C4-2B (cell line): ENCODE measurements around the gene HPD.

Experiments
- CTCF ChIP-seq: fragments of 450-650 bp; conservative IDR thresholded peaks from 2 replicates; pipeline ENCODE4 v1.5.1; 2017; ENCODE audit warnings: mild to moderate bottlenecking
- ZFX ChIP-seq: fragments of 450-650 bp; IDR thresholded peaks from 2 replicates; pipeline ENCODE4 v1.6.1; 2017

GRCh38 chr12:121796855-121797751 is 61.6 kb downstream of the HPD start:
- TF ChIP-seq CTCF (peak; percentile 33), ZFX (no peak)
